ENCODE data around the gene TLR10.
"Not testable (repeated sequence)": the region's sequence is repeated elsewhere in the genome, so short reads cannot be mapped to it uniquely, and the experiment has no call there.

Gene TLR10

GRCh38 chr4:38802561-38803355 lies 20.0 kb upstream of the TLR10 start:
- no peak for DNase-seq

DNA sequence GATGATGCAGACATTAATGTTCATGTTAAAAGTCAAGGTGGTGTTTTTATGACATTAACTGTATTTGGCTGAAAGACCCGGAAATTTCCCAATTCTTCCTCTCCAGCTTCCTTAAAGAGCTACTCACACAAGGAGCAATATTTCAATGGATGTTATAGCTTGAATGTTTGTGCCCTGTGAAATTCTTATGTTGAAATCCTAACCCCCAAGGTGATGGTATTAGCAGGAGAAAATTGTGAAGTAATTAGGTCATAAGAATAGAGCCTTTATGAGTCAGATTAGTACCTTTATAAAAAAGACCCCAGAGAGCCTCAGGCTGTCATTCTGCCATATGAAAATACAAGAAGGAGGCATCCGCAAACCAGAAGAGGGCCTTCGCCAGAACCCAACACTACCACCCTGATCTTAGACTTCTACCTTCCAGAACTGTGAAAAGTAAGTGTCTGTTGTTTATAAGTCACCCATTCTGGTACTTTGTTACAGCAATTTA lies 18.2 kb upstream of the TLR10 start:
- DNase-seq: no peak

GRCh38 chr4:38800366-38800765 lies 17.6 kb upstream of the TLR10 start:
- DNase-seq: no peak

DNA sequence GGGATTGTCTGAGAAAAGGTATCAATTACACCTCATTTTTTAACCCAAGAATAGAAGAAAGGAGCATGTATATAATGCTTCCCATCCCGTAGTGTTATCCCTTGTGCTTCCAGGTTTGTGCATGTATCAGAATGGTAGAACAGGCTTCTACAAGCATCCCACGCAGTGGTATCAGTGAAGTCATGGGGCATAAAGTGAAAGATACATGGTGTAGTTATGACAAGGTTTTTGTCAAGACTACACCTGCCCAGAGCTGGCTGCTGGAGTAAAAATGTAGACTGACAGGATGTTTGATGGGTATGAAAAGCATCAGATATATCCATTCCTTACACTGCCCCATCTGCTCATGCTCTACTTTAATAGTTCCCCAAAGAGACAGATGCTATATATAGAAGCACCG lies 12.3 kb upstream of the TLR10 start:
- DNase-seq: no peak

- no peak for DNase-seq
Observed at GRCh38 chr4:38794051-38794450, 11.3 kb upstream of the TLR10 start.

DNA sequence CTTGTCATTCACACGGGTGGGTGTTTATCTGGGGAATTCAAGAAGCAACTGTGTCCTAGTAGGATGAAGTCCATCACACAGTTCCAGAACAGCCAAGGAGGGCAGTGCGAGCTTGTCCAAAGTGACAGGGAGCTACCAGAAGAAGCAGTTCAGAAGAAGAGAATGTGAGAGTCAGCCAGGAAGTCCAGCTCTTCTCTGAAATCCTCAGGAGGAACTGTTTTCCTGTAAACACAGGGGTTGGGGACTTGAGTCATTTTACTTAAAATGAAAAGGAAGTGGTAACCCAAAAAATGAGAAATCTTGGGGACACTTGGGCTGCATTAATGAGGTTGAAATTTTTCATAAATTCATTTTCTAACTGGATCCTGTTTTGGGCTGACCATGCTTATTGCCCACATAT lies 8.2 kb upstream of the TLR10 start:
- no peak for DNase-seq

DNA sequence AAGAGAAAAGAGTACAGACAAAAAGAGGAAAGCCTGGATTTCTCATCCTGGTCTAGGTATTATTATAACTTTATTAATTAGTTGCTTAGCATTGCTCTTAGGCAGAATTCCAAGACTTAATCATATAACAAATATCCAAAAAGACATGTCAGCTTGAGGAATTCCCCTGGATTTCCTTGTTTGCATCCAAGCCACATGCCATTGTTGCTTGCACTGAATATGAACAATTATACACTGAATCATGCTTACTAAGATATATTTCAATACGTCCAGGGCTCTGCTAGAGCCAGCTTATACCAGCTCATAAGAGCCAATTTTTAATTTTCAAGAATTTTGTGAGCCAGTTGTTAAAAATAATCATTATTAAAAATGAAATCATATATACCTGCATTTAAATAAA lies 5.5 kb upstream of the TLR10 start:
- no peak for DNase-seq

DNA sequence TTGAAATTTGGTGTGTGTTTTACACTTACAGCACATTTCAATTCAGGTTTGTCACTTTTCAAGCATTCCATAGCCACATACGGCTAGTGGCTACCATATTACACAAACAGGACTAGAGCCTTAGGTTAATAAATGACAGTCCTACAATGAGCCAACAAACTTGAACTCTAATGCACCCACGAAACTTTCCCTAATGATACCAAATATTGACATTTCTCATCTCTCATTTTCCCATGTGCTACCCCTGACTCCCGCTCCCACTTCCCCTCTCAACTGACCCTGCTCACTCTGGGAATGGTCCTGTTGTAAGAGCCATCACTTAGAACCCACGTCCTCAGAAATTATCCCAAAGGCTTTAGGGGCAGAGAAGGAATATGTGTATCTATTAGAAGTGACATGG lies 4.9 kb upstream of the TLR10 start:
- no peak for DNase-seq

- DNase-seq: no peak
Observed at GRCh38 chr4:38785901-38786402, 3.2 kb upstream of the TLR10 start.

DNA sequence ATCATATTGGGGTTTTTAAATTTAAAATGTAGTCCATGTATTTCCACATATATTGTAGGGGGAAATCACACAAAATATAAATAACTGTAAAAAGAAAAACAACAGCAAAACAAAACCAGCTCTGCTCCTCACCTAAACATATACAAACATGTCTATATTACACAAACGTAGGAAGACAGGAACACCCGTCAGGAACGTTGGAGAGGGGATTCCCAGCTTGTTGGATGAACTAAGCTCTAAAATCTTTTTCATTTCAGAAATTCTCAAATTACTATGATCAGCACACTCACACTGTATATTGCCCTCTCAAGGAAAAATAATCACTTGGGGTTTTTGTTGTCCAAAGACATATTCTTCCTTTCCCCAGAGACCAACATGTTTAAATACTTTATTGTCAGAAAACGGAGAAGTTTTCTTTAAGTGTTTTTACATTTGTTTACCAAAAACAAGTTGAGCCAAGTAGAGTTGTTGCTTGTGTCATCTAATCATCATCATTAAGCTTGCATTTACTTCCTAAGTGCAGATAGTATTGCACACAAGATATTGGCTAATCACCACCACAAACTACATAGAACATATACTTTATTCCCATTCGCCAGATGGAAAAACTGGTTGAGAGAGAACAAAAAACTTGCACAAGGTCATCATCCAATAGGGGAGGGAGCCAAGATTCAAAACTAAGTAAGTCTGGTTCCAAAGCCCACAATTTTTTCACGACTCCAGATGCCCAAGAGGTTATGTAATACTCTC lies 2.4 kb upstream of the TLR10 start:
- DNase-seq: no peak

DNA sequence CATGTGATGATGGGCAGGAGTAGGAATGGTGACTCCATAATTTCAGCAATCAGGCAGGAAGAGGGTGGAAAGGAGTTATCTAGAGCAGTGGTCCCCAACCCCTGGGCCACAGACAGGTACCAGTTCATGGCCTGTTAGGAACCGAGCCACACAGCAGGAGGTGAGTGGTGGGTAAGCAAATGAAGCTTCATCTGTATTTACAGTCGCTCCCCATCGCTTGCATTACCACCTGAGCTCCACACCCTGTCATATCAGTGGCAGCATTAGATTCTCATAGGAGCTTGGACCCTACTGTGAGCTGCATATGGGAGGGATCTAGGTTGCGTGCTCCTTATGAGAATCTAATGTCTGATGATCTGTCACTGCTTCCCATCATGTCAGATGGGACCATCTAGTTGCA lies 1.4 kb upstream of the TLR10 start:
- DNase-seq: no peak

- no peak for DNase-seq
Observed at GRCh38 chr4:38783109-38783460, 295 bp upstream of the TLR10 start.

- DNase-seq: no peak
Observed at GRCh38 chr4:38781854-38782261, 932 bp downstream of the TLR10 start.

GRCh38 chr4:38780833-38781484 lies 1.8 kb downstream of the TLR10 start:
- no peak for DNase-seq

DNA sequence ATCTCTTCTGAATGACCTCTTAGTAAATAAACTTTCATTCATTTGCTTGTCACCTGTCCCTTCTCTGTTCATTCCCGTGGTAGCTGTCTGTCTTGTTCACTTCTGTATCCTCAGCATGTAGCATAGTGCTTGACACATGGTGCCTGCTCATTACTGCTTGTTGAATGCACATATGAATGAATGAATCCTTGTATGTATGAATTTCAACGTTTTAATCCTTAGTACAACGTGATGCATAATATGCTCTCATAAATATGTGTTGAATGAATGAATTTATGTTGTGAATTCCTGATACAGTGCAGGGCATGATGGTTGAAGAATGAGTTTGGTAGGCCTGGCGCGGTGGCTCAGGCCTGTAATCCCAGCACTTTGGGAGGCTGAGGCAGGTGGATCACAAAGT lies 3.0 kb downstream of the TLR10 start:
- DNase-seq: no peak

DNA sequence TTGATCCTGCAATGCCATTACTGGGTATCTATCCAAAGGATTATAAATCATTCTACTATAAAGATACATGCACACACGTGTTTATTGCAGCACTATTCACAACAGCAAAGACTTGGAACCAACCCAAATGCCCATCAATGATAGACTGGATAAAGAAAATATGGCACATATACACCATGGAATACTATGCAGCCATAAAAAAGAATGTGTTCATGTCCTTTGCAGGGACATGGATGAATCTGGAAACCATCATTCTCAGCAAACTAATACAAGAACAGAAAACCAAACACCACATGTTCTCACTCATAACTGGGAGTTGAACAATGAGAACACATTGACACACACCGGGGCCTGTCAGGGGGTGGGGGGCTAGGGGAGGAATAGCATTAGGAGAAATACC lies 4.9 kb downstream of the TLR10 start:
- not testable (repeated sequence) for DNase-seq

- DNase-seq: no peak
Observed at GRCh38 chr4:38775326-38775725, 7.5 kb downstream of the TLR10 start.

- DNase-seq: no peak
Observed at GRCh38 chr4:38774181-38774955, 8.4 kb downstream of the TLR10 start.

- DNase-seq: not testable (repeated sequence)
Observed at GRCh38 chr4:38770281-38770680, 12.5 kb downstream of the TLR10 start.

- no peak for DNase-seq
Observed at GRCh38 chr4:38769857-38770256, 12.9 kb downstream of the TLR10 start.

DNA sequence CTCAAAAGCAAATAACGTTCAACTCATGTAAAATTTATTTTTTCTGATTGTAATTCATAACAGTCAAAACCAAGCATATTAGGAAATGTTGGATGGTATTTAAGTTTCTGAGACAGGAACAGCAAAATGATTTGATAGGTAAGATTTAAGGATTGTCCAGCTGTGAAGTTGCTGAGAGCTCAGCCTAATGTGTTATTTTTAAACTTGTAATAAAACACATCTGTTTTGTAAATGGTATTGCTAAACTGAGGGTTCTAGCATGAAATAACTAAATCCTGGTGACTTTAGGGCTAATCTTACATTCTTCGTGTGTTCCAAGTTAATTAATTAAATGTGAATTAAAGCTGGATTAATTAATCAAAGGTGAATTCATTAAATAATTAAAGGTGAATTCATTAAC lies 13.3 kb downstream of the TLR10 start:
- no peak for DNase-seq

- no peak for DNase-seq
Observed at GRCh38 chr4:38768968-38769394, 13.8 kb downstream of the TLR10 start.

- not testable (repeated sequence) for DNase-seq
Observed at GRCh38 chr4:38766940-38767339, 15.8 kb downstream of the TLR10 start.

Data from SHP77 treated with DMSO at 0.1 percent for 48 hours (cell line).